Nephron (organoid): Measurements from ENCODE around the gene HRH1.

Experiments used
- H3K27ac Mint-ChIP-seq, 3 experiments: 2 replicates each; pipeline ENCODE4 v1.8.0; 2020; ENCODE audit warnings: mixed read lengths in 3 of 3, mild to moderate bottlenecking in 2 of 3, moderate library complexity in 1 of 3
- H3K27me3 Mint-ChIP-seq: 2 replicates; pipeline ENCODE4 v1.8.0; 2021; ENCODE audit warnings: low read depth, mild to moderate bottlenecking, moderate library complexity, mixed read lengths
- H3K36me3 Mint-ChIP-seq: 2 replicates; pipeline ENCODE4 v1.8.0; 2020; ENCODE audit warnings: low read depth, mixed read lengths
- H3K4me1 Mint-ChIP-seq: 2 replicates; pipeline ENCODE4 v1.8.0; 2020; ENCODE audit warnings: mixed read lengths
- H3K4me3 Mint-ChIP-seq, 3 experiments: 2 replicates each; pipeline ENCODE4 v1.8.0; 2020; ENCODE audit warnings: mild to moderate bottlenecking in 3 of 3, mixed read lengths in 3 of 3, moderate library complexity in 2 of 3
- H3K9me3 Mint-ChIP-seq: 2 replicates; pipeline ENCODE4 v1.8.0; 2020; ENCODE audit warnings: mixed read lengths
- TF ChIP-seq, protein P1 (sequence below), 3 experiments: fragments of 200-600 bp; sonication (generic); IDR thresholded peaks; one replicate each; pipeline ENCODE4 v1.5.0; 2021; ENCODE audit warnings: antibody characterized with exemption in 3 of 3; ENCODE audit not compliant: unreplicated experiment in 3 of 3

HRH1 gene

GRCh38 chr3:11226042-11226370, 71.7 kb downstream of the HRH1 start:
- Mint-ChIP-seq H3K27me3 (peaks cover 8% of the 10 kb centered on the region), H3K9me3 (no peaks in the 10 kb centered on the region), H3K36me3 (no peaks in the 10 kb centered on the region), H3K4me1 (no peaks in the 10 kb centered on the region), H3K27ac (no peak overlapping the region), H3K4me3 (peak overlapping the region in 1 of 3 experiments; percentile 35)
- TF ChIP-seq, protein P1, sequence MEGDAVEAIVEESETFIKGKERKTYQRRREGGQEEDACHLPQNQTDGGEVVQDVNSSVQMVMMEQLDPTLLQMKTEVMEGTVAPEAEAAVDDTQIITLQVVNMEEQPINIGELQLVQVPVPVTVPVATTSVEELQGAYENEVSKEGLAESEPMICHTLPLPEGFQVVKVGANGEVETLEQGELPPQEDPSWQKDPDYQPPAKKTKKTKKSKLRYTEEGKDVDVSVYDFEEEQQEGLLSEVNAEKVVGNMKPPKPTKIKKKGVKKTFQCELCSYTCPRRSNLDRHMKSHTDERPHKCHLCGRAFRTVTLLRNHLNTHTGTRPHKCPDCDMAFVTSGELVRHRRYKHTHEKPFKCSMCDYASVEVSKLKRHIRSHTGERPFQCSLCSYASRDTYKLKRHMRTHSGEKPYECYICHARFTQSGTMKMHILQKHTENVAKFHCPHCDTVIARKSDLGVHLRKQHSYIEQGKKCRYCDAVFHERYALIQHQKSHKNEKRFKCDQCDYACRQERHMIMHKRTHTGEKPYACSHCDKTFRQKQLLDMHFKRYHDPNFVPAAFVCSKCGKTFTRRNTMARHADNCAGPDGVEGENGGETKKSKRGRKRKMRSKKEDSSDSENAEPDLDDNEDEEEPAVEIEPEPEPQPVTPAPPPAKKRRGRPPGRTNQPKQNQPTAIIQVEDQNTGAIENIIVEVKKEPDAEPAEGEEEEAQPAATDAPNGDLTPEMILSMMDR (IDR thresholded peaks at IDR 0.05; ENCODE audit: unreplicated experiment in 3 of 3), result no peak

DNA sequence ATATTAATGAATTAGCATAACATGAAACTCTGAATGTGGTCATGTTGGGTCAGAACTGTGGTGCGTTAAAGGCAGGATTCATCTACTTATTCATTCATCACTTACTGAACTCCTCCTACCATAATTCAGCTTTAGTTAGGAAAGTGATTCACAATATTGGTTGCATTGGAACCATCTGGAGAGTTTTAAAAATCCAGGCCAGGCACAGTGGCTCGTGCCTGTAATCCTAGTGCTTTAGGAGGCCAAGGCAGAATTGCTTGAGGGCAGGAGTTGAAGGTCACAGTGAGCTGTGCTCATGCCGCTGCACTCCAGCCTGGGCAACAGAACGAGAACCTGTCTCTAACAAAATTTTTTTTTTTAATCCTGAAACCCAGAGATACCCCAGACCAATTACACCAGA, 73.7 kb downstream of the HRH1 start:
- no peaks in the 10 kb centered on the region for H3K36me3 Mint-ChIP-seq
- peaks cover 13% of the 10 kb centered on the region for H3K27me3 Mint-ChIP-seq
- TF ChIP-seq, protein P1 (IDR thresholded peaks at IDR 0.05; ENCODE audit: unreplicated experiment in 3 of 3), result no peak
- no peak overlapping the region for H3K4me3 Mint-ChIP-seq
- no peak overlapping the region for H3K27ac Mint-ChIP-seq
- no peaks in the 10 kb centered on the region for H3K4me1 Mint-ChIP-seq
- H3K9me3 Mint-ChIP-seq, result no peaks in the 10 kb centered on the region

- H3K27ac Mint-ChIP-seq, result no peak overlapping the region
- peaks cover 29% of the 10 kb centered on the region for H3K27me3 Mint-ChIP-seq
- no peaks in the 10 kb centered on the region for H3K9me3 Mint-ChIP-seq
- TF ChIP-seq, protein P1 (IDR thresholded peaks at IDR 0.05; ENCODE audit: unreplicated experiment in 3 of 3), result no peak
- H3K36me3 Mint-ChIP-seq, result no peaks in the 10 kb centered on the region
- H3K4me3 Mint-ChIP-seq, result no peak overlapping the region
- no peaks in the 10 kb centered on the region for H3K4me1 Mint-ChIP-seq
Measured at GRCh38 chr3:11230125-11230524, 75.8 kb downstream of the HRH1 start.

- TF ChIP-seq, protein P1 (IDR thresholded peaks at IDR 0.05; ENCODE audit: unreplicated experiment in 3 of 3), result no peak
- Mint-ChIP-seq H3K4me1 (no peaks in the 10 kb centered on the region), H3K4me3 (no peak overlapping the region), H3K36me3 (no peaks in the 10 kb centered on the region), H3K9me3 (no peaks in the 10 kb centered on the region), H3K27me3 (peaks cover 36% of the 10 kb centered on the region), H3K27ac (no peak overlapping the region)
Measured at GRCh38 chr3:11230832-11231231, 76.5 kb downstream of the HRH1 start.

- H3K27ac Mint-ChIP-seq, result no peak overlapping the region
- TF ChIP-seq, protein P1 (IDR thresholded peaks at IDR 0.05; ENCODE audit: unreplicated experiment in 3 of 3), result no peak
- peaks cover 43% of the 10 kb centered on the region for H3K27me3 Mint-ChIP-seq
- no peaks in the 10 kb centered on the region for H3K4me1 Mint-ChIP-seq
- no peaks in the 10 kb centered on the region for H3K36me3 Mint-ChIP-seq
- H3K9me3 Mint-ChIP-seq, result peaks cover 10% of the 10 kb centered on the region
- no peak overlapping the region for H3K4me3 Mint-ChIP-seq
Measured at GRCh38 chr3:11235385-11235784, 81.1 kb downstream of the HRH1 start.

DNA sequence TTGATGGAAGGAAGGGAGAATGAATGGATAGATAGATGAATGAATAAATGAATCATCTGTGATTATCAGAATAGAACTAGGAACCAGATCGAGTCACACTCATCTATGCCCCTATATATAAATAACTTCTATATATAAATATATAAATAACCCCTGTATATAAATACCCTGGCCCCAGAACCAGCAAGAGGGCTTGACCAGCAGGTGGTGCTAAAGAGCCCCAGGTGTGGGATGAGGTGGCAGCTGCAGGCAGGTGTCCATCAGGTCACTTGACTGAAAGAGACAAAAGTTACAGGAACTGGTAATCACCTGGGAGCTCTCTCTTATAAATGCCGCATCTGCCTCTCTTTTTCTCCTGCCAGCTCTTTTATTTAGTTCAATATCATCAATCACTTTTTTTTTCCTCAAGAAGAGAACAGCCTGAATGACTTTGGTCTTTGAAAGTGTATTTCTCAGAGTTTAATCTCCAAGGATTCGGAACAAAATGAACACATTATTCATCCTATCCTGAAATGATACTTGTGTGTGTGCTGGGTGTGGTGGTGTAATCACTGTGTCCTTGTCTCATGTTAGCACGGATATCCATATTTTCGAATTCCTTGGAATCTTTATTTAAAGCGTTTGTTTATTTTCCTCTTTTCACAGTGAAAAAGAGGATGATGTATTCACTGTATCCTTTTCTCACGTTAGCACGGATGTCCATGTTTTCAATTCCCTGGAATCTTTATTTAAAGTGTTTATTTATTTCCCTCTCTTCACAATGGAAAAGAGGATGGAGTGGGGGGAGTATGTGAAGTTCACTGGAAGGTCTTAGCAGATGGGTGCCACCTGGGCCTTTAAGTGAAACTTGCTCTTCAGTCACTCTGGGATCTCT, 82.5 kb downstream of the HRH1 start:
- Mint-ChIP-seq H3K4me3 (no peak overlapping the region), H3K36me3 (no peaks in the 10 kb centered on the region), H3K9me3 (peaks cover 12% of the 10 kb centered on the region), H3K27me3 (peaks cover 39% of the 10 kb centered on the region), H3K27ac (no peak overlapping the region), H3K4me1 (no peaks in the 10 kb centered on the region)
- TF ChIP-seq, protein P1 (IDR thresholded peaks at IDR 0.05; ENCODE audit: unreplicated experiment in 3 of 3), result peak; percentile 55 to 63 (median 57)
